Sigmoid colon (tissue), 7 donors: ENCODE data around the gene IRGQ. TPM values are rescaled to one million over a fixed set of nuclear protein-coding genes. Genes with fewer than 3 reads are reported as not detected.

Source experiments
- DNase-seq: peaks from one replicate; pipeline ENCODE4 v3.0.0-alpha.2; 2019
- H3K27ac ChIP-seq, 4 donors: fragments of 200-600 bp; sonication (generic); one replicate each; pipeline ENCODE4 v1.5.1; 2016 to 2019; ENCODE audit warnings: mild to moderate bottlenecking in 1 of 4
- H3K27me3 ChIP-seq, 3 donors: fragments of 200-600 bp; sonication (generic); one replicate each; pipeline ENCODE4 v1.5.1; 2019; ENCODE audit warnings: mild to moderate bottlenecking in 1 of 3
- H3K36me3 ChIP-seq, 4 donors: fragments of 200-600 bp; sonication (generic); one replicate each; pipeline ENCODE4 v1.5.1; 2016 to 2019
- H3K4me1 ChIP-seq, 4 donors: fragments of 200-600 bp; sonication (generic); one replicate each; pipeline ENCODE4 v1.5.1; 2017 to 2019
- H3K4me3 ChIP-seq, 4 donors: fragments of 200-600 bp; sonication (generic); one replicate each; pipeline ENCODE4 v1.5.1; 2017 to 2019; ENCODE audit warnings: mild to moderate bottlenecking in 2 of 4, moderate library complexity in 1 of 4
- H3K9me3 ChIP-seq, 4 donors: fragments of 200-600 bp in 3 of 4; sonication (generic) in 3 of 4; one replicate each; pipeline versions ENCODE4 v1.5.1 to v1.6.1; 2013 to 2019
- CTCF ChIP-seq, 4 experiments: fragments of 450-650 bp in 3 of 4; fragments of 200-600 bp in 1 of 4; IDR thresholded peaks; one replicate each; pipeline ENCODE4 v1.5.1; 2016 to 2019; ENCODE audit warnings: antibody characterized with exemption in 4 of 4, mild to moderate bottlenecking in 3 of 4, moderate library complexity in 2 of 4
- EP300 ChIP-seq, 4 donors: sonication (generic); formaldehyde crosslinking; IDR thresholded peaks; one replicate each; pipeline ENCODE4 v1.6.1; 2017; ENCODE audit warnings: antibody characterized with exemption in 4 of 4
- POLR2A ChIP-seq, 2 donors: fragments of 450-650 bp; IDR thresholded peaks; one replicate each; pipeline ENCODE4 v1.6.1; 2016; ENCODE audit warnings: antibody characterized with exemption in 2 of 2, mild to moderate bottlenecking in 2 of 2, moderate library complexity in 2 of 2
- POLR2AphosphoS5 ChIP-seq, 4 donors: sonication (generic); formaldehyde crosslinking; IDR thresholded peaks; one replicate each; pipeline ENCODE4 v1.6.1; 2017; ENCODE audit warnings: antibody characterized with exemption in 4 of 4
- WGBS, 2 donors: extraction: QIAGEN DNeasy Blood & Tissue Kit; methylation state at CpG; one replicate each; pipeline ENCODE4 v1.1.7; 2013; 5-methylcytosine and 5-hydroxymethylcytosine counted together
- intact Hi-C: fragments of 100-400 bp; cut with DNase I; formaldehyde crosslinking; loops from one replicate; pipeline ENCODE4 v1.15.1; 2023
- polyA plus RNA-seq, 3 donors: library from polyadenylated mRNA; stranded (reverse); fragments of 200-250 nt; gene quantifications; one replicate each; pipeline ENCODE4 v1.2.3, GENCODE V29; 2013
- total RNA-seq, 4 donors: library from RNA; depleted of rRNA; stranded (reverse); fragments of >200 nt; gene quantifications; one replicate each; pipeline ENCODE4 v1.1.0, GENCODE V29; 2016
- donor health status: healthy with polysubstance abuse.
- donor health status: Bipolar disorder and iron deficiency.
- donor health status: healthy.

IRGQ gene
- total and polyA plus RNA-seq, 7 donors: 3.9 to 24.4 (median 13.5) TPM

- H3K9me3 ChIP-seq: no peaks in the 10 kb centered on the region
- H3K4me3 ChIP-seq: no peak overlapping the region
- intact Hi-C loops: no loop called here
- peak; percentile 91 for DNase-seq
- TF ChIP-seq CTCF (IDR thresholded peaks at IDR 0.05) (no peak), POLR2AphosphoS5 (IDR thresholded peaks at IDR 0.05) (peak; percentile 17 to 60 (median 30)), POLR2A (IDR thresholded peaks at IDR 0.05) (no peak), EP300 (IDR thresholded peaks at IDR 0.05) (no peak)
- WGBS, 2 donors: 46 to 77% methylated on average over 14 of the region's 14 CpGs
- H3K4me1 ChIP-seq: peaks cover 0 to 41% (median 21%) of the 10 kb centered on the region in 4 donors
- peaks cover 0 to 31% (median 7%) of the 10 kb centered on the region in 4 donors for H3K36me3 ChIP-seq
- peak overlapping the region; percentile 56 to 79 (median 71) for H3K27ac ChIP-seq
- H3K27me3 ChIP-seq: no peaks in the 10 kb centered on the region
Measured at GRCh38 chr19:43562698-43563241, 33.2 kb downstream of the IRGQ start.

- Histone ChIP-seq H3K4me1 (peaks cover 0 to 41% (median 21%) of the 10 kb centered on the region in 4 donors), H3K27ac (peak overlapping the region; percentile 56 to 79 (median 71)), H3K27me3 (no peaks in the 10 kb centered on the region), H3K36me3 (peaks cover 0 to 31% (median 7%) of the 10 kb centered on the region in 4 donors), H3K4me3 (no peak overlapping the region), H3K9me3 (no peaks in the 10 kb centered on the region)
- TF ChIP-seq EP300 (IDR thresholded peaks at IDR 0.05) (no peak), POLR2A (IDR thresholded peaks at IDR 0.05) (no peak), POLR2AphosphoS5 (IDR thresholded peaks at IDR 0.05) (no peak), CTCF (IDR thresholded peaks at IDR 0.05) (no peak)
- 57 to 89% methylated on average over 6 of the region's 6 CpGs for WGBS, 2 donors
- DNase-seq: no peak
- intact Hi-C loops: no loop called here
Measured at GRCh38 chr19:43562226-43562697, 33.7 kb downstream of the IRGQ start.

GRCh38 chr19:43561139-43561970, 34.6 kb downstream of the IRGQ start:
- TF ChIP-seq CTCF (IDR thresholded peaks at IDR 0.05): no peak
- TF ChIP-seq EP300 (IDR thresholded peaks at IDR 0.05): no peak
- TF ChIP-seq POLR2AphosphoS5 (IDR thresholded peaks at IDR 0.05): no peak
- TF ChIP-seq POLR2A (IDR thresholded peaks at IDR 0.05): no peak
- 93% methylated on average over 12 of the region's 12 CpGs for WGBS, 2 donors
- H3K4me3 ChIP-seq: no peak overlapping the region
- intact Hi-C loops: no loop called here
- H3K27me3 ChIP-seq: no peaks in the 10 kb centered on the region
- no peak for DNase-seq
- peak overlapping the region in 1 of 4 donors; percentile 74 for H3K27ac ChIP-seq
- no peaks in the 10 kb centered on the region for H3K9me3 ChIP-seq
- peaks cover 0 to 41% (median 21%) of the 10 kb centered on the region in 4 donors for H3K4me1 ChIP-seq
- H3K36me3 ChIP-seq: peaks cover 0 to 36% (median 7%) of the 10 kb centered on the region in 4 donors

- Histone ChIP-seq H3K9me3 (no peaks in the 10 kb centered on the region), H3K27me3 (no peaks in the 10 kb centered on the region), H3K27ac (no peak overlapping the region), H3K36me3 (peaks cover 0 to 42% (median 10%) of the 10 kb centered on the region in 4 donors), H3K4me3 (no peak overlapping the region), H3K4me1 (peaks cover 0 to 41% (median 21%) of the 10 kb centered on the region in 4 donors)
- intact Hi-C loops: no loop called here
- no peak for DNase-seq
- 79 to 80% methylated on average over 6 of the region's 6 CpGs for WGBS, 2 donors
- no peak for TF ChIP-seq CTCF (IDR thresholded peaks at IDR 0.05)
- no peak for TF ChIP-seq EP300 (IDR thresholded peaks at IDR 0.05)
- no peak for TF ChIP-seq POLR2AphosphoS5 (IDR thresholded peaks at IDR 0.05)
- TF ChIP-seq POLR2A (IDR thresholded peaks at IDR 0.05): no peak
Measured at GRCh38 chr19:43560687-43561086, 35.2 kb downstream of the IRGQ start.
